Epithelial cell of alveolus of lung (primary cell): ENCODE data around the gene BLVRB. TPM values are rescaled to one million over a fixed set of nuclear protein-coding genes. Genes with fewer than 3 reads are reported as not detected.

Source experiments
- total RNA-seq: library from RNA; depleted of rRNA; stranded (reverse); fragments of >200 nt; gene quantifications from 2 replicates; pipeline ENCODE4 v1.2.1, GENCODE V29; 2015

Gene BLVRB
- total RNA-seq: 95.0 and 97.1 TPM in 2 replicates

GRCh38 chr19:40465557-40466218 lies at the start of gene BLVRB:
TSS of gene BLVRB (minus strand) at chr19:40465745. CDS start at chr19:40465688, 57 bp downstream.

GRCh38 chr19:40466985-40467734 lies 1.6 kb upstream of the BLVRB start, which contains the start of gene SPTBN4:
TSS of gene SPTBN4 (plus strand) at chr19:40467001. CDS start at chr19:40472622, 5,621 bp downstream.

GRCh38 chr19:40444000-40444824 lies 21.3 kb downstream of the BLVRB start, which contains the start of gene SERTAD3:
TSS of gene SERTAD3 (minus strand) at chr19:40444335. CDS start at chr19:40442080, 2,255 bp downstream.

GRCh38 chr19:40425450-40426287 lies 39.9 kb downstream of the BLVRB start, which contains the start of gene SERTAD1:
TSS of gene SERTAD1 (minus strand) at chr19:40425992. CDS start at chr19:40423546, 2,446 bp downstream.

GRCh38 chr19:40413291-40413845 lies 52.2 kb downstream of the BLVRB start, which contains the start of gene PRX:
TSS of gene PRX (minus strand) at chr19:40413378. CDS start at chr19:40407932, 5,446 bp downstream.

Other genes with a start within 250 kb of the BLVRB start
- gene TTC9B, start 247.4 kb downstream of the BLVRB start, total RNA-seq: 0.08 TPM in 1 of 2 replicates, not detected in the other
- gene CCNP, start 239.1 kb downstream of the BLVRB start, total RNA-seq: 0.39 and 1.0 TPM in 2 replicates
- gene AKT2, start 180.4 kb downstream of the BLVRB start, total RNA-seq: 74.0 and 93.8 TPM in 2 replicates
- gene C19orf47, start 117.3 kb downstream of the BLVRB start, total RNA-seq: 18.4 and 24.8 TPM in 2 replicates
- gene PLD3, start 117.0 kb downstream of the BLVRB start, total RNA-seq: 469 and 698 TPM in 2 replicates
- under 0.01 TPM in 1 of 2 replicates, not detected in the other for gene HIPK4, start 75.6 kb downstream of the BLVRB start, total RNA-seq
- gene PRX, start 52.4 kb downstream of the BLVRB start, total RNA-seq: 2.3 and 2.9 TPM in 2 replicates
- 8.5 and 35.7 TPM in 2 replicates for gene SERTAD1, start 39.8 kb downstream of the BLVRB start, total RNA-seq
- gene SERTAD3, start 21.4 kb downstream of the BLVRB start, total RNA-seq: 17.0 and 21.5 TPM in 2 replicates
- gene SPTBN4, start 1.3 kb upstream of the BLVRB start, total RNA-seq: 0.24 and 1.2 TPM in 2 replicates
- gene SHKBP1, start 111.1 kb upstream of the BLVRB start, total RNA-seq: 85.1 and 95.4 TPM in 2 replicates
- 78.5 and 278 TPM in 2 replicates for gene LTBP4, start 135.6 kb upstream of the BLVRB start, total RNA-seq
- 32.6 and 45.3 TPM in 2 replicates for gene NUMBL, start 224.9 kb upstream of the BLVRB start, total RNA-seq